Skeletal muscle tissue (tissue), 4 donors: Measurements from ENCODE around the gene KCNIP4. TPM values are rescaled to one million over a fixed set of nuclear protein-coding genes. Genes with fewer than 3 reads are reported as not detected.

ENCODE experiments used
- H3K27ac ChIP-seq: one replicate; pipeline ENCODE4 v1.7.0; 2013; ENCODE audit warnings: mild to moderate bottlenecking, low read depth, low read length, inconsistent platforms
- H3K27me3 ChIP-seq, 3 donors: one replicate each; pipeline ENCODE4 v1.7.0; 2013; ENCODE audit warnings: low read length in 3 of 3; ENCODE audit not compliant: control insufficient read depth in 3 of 3, insufficient read depth in 3 of 3
- H3K36me3 ChIP-seq, 3 donors: one replicate each; pipeline ENCODE4 v1.7.0; 2013; ENCODE audit warnings: low read length in 3 of 3; ENCODE audit not compliant: control insufficient read depth in 3 of 3, insufficient read depth in 3 of 3
- H3K4me1 ChIP-seq, 3 donors: one replicate each; pipeline ENCODE4 v1.7.0; 2013; ENCODE audit warnings: low read length in 3 of 3, mild to moderate bottlenecking in 3 of 3; ENCODE audit not compliant: control insufficient read depth in 3 of 3, insufficient read depth in 3 of 3
- H3K4me3 ChIP-seq, 3 donors: one replicate each; pipeline ENCODE4 v1.7.0; 2013; ENCODE audit warnings: low read length in 3 of 3
- H3K9ac ChIP-seq, 3 donors: one replicate each; pipeline ENCODE4 v1.7.0; 2013; ENCODE audit warnings: low read length in 3 of 3, mild to moderate bottlenecking in 3 of 3, moderate library complexity in 2 of 3, low read depth in 1 of 3
- H3K9me3 ChIP-seq, 3 donors: one replicate each; pipeline ENCODE4 v1.7.0; 2013; ENCODE audit warnings: low read length in 3 of 3; ENCODE audit not compliant: control insufficient read depth in 3 of 3
- total RNA-seq: library from RNA; depleted of rRNA; stranded (reverse); fragments of >200 nt; gene quantifications from one replicate; pipeline ENCODE4 v1.2.3, GENCODE V29; 2014
- donor health status: Osteomylitis.

The KCNIP4 gene
- total RNA-seq, 1 donor from 2014 or later, result 0.52 TPM

DNA sequence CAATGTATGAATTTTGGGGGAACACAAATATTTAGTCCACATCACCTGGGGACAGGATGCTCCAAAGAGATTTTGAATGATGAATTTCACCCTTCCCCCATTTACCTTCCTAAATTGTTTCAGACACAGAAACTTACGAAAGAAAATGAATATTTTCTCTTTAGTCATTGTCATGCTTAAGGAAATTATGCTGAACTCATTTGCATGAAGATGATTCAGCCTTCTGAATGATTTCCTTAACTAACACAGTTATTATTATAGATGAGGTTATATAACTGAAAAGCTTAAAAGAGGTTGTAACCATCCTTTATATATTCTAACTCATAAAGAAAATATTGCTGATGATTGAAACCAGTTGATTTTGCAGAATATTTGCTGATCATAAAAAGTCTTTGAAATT, 61.1 kb downstream of the KCNIP4 start:
- Histone ChIP-seq H3K9ac (no peak overlapping the region), H3K27ac (no peak overlapping the region), H3K9me3 (no peaks in the 10 kb centered on the region), H3K27me3 (no peaks in the 10 kb centered on the region), H3K36me3 (no peaks in the 10 kb centered on the region), H3K4me3 (no peak overlapping the region), H3K4me1 (no peaks in the 10 kb centered on the region)

- H3K9me3 ChIP-seq, result no peaks in the 10 kb centered on the region
- no peaks in the 10 kb centered on the region for H3K27me3 ChIP-seq
- no peaks in the 10 kb centered on the region for H3K36me3 ChIP-seq
- H3K4me3 ChIP-seq, result no peak overlapping the region
- no peaks in the 10 kb centered on the region for H3K4me1 ChIP-seq
- H3K27ac ChIP-seq, result no peak overlapping the region
- no peak overlapping the region for H3K9ac ChIP-seq
Observed at GRCh38 chr4:21885770-21886169, 62.8 kb downstream of the KCNIP4 start.

DNA sequence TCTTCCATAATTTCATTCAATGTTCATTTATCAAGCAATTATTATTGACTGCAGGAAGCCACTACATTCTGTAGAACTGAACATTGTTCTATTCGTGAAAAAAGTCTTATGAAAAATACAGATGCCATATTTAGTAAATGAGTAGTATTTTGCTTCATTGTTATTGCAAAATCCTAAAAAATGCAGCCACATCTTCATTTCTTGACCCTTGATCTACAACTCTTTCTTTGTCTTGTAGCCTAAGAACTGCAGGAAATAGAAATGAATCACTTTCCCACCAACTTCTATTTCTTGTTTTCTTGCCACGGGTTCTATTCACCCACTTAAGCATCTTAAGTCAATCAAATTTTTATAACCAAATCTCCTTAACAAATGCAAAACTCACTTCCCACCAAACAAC, 63.3 kb downstream of the KCNIP4 start:
- Histone ChIP-seq H3K4me3 (no peak overlapping the region), H3K9ac (no peak overlapping the region), H3K27me3 (no peaks in the 10 kb centered on the region), H3K27ac (no peak overlapping the region), H3K36me3 (no peaks in the 10 kb centered on the region), H3K4me1 (no peaks in the 10 kb centered on the region), H3K9me3 (no peaks in the 10 kb centered on the region)

- no peaks in the 10 kb centered on the region for H3K36me3 ChIP-seq
- H3K9me3 ChIP-seq, result no peaks in the 10 kb centered on the region
- no peak overlapping the region for H3K9ac ChIP-seq
- no peak overlapping the region for H3K27ac ChIP-seq
- H3K4me3 ChIP-seq, result no peak overlapping the region
- no peaks in the 10 kb centered on the region for H3K27me3 ChIP-seq
- H3K4me1 ChIP-seq, result no peaks in the 10 kb centered on the region
Observed at GRCh38 chr4:21884615-21885014, 64.0 kb downstream of the KCNIP4 start.

DNA sequence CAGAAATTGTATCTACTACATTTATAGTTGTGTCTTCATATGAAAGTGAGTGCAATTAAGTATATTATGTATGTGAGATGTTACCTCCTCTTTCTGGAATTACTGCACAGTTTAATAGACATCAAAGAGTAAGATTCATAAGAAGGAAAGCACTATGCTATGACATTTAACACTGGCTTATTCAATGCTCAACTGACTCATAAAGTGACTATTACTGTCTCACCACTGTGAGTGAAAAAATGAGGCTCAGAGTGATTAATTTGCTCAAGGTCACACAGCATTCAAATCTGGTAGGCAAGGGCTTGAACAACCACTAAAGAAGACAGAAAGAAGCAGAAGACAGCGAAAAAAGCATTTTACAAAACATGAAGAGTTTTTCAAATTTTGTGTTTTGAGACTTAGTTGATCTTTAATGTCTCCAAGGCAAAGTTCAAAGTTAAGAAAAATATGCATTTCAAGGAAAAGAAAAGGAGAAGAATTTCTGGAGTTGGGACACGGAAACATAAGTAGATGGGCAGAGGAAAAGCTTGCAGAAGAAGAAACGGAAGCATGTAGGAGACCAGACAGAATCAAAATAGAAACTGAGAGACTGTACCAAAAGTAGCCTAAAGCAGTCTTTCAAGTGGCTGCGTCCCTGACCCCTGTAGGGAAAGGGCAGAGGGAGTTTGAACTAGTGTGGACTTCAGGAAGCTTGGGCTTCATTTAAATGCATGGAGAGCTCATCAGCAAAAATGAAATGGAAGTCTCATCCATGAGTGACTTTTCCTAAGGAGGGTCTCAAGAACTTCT, 66.3 kb downstream of the KCNIP4 start:
- no peak overlapping the region for H3K27ac ChIP-seq
- H3K36me3 ChIP-seq, result no peaks in the 10 kb centered on the region
- no peak overlapping the region for H3K9ac ChIP-seq
- no peak overlapping the region for H3K4me3 ChIP-seq
- H3K4me1 ChIP-seq, result no peaks in the 10 kb centered on the region
- H3K9me3 ChIP-seq, result no peaks in the 10 kb centered on the region
- H3K27me3 ChIP-seq, result no peaks in the 10 kb centered on the region

GRCh38 chr4:21879187-21879586, 69.4 kb downstream of the KCNIP4 start:
- Histone ChIP-seq H3K27me3 (no peaks in the 10 kb centered on the region), H3K4me3 (no peak overlapping the region), H3K27ac (no peak overlapping the region), H3K9ac (no peak overlapping the region), H3K36me3 (no peaks in the 10 kb centered on the region), H3K4me1 (no peaks in the 10 kb centered on the region), H3K9me3 (no peaks in the 10 kb centered on the region)

DNA sequence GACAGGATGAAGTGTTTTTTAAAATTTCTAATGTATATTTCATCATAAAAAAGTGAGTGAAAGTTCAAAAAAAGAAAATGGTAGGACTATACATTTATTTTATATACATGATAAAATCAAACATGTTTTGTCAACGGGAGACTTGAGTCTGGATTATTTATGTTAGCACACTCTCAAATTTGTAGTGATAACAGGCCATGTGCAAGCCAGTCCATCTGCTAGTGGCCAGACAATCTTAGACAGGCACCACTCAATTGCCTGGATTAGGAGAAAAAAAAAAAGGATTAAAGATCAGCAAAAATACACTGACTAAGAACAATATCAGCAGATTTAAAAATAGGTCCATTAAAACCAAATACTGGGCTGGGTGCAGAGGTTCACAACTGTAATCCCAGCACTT, 71.9 kb downstream of the KCNIP4 start:
- no peaks in the 10 kb centered on the region for H3K27me3 ChIP-seq
- H3K4me1 ChIP-seq, result no peaks in the 10 kb centered on the region
- H3K9ac ChIP-seq, result no peak overlapping the region
- H3K9me3 ChIP-seq, result no peaks in the 10 kb centered on the region
- H3K27ac ChIP-seq, result no peak overlapping the region
- H3K4me3 ChIP-seq, result no peak overlapping the region
- no peaks in the 10 kb centered on the region for H3K36me3 ChIP-seq

GRCh38 chr4:21873145-21873544, 75.4 kb downstream of the KCNIP4 start:
- no peaks in the 10 kb centered on the region for H3K9me3 ChIP-seq
- no peaks in the 10 kb centered on the region for H3K4me1 ChIP-seq
- H3K9ac ChIP-seq, result no peak overlapping the region
- no peaks in the 10 kb centered on the region for H3K36me3 ChIP-seq
- H3K27me3 ChIP-seq, result no peaks in the 10 kb centered on the region
- no peak overlapping the region for H3K27ac ChIP-seq
- H3K4me3 ChIP-seq, result no peak overlapping the region

- H3K27me3 ChIP-seq, result no peaks in the 10 kb centered on the region
- no peaks in the 10 kb centered on the region for H3K9me3 ChIP-seq
- no peaks in the 10 kb centered on the region for H3K36me3 ChIP-seq
- no peak overlapping the region for H3K27ac ChIP-seq
- H3K4me1 ChIP-seq, result no peaks in the 10 kb centered on the region
- no peak overlapping the region for H3K4me3 ChIP-seq
- H3K9ac ChIP-seq, result no peak overlapping the region
Observed at GRCh38 chr4:21872101-21872500, 76.5 kb downstream of the KCNIP4 start.

DNA sequence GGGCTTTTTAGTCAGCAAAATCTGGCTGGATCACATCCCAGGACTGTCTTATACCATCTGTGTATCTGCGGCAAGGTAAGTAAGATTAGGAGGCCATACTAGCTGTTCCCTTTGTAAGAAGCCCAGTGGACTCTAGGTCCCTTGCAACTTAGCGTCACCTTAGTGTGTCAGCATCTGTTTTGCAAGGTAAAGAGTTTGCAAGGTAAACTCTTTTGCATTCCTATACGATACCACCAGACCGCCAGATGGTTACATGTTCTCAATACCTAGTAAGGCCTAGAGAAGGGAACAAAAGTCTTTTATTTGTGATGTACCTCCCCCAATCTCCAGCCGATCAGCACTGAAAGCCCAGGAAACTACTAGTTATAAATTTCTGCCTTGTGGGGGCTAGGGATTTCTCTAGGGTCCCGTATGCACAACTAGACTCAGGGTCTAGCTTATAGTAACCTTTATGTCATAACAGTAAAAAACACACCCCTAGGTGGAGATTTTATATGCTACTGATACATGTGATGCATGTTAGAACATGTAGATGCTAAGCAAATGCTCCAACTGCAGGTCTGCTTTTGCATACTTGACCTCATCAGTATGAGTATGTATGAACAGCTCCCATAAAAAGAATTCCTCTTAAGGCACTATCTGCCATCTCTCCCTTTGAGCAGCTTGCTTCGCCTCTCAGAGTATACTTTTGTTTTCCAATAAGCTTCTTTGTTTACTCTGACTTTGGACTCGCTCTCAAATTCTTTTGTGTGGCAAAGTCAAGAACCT, 78.4 kb downstream of the KCNIP4 start:
- Histone ChIP-seq H3K9ac (no peak overlapping the region), H3K4me3 (no peak overlapping the region), H3K36me3 (no peaks in the 10 kb centered on the region)

More for the DNA sequence above, 78.4 kb downstream of the KCNIP4 start:
- H3K27ac ChIP-seq, result no peak overlapping the region
- no peaks in the 10 kb centered on the region for H3K27me3 ChIP-seq
- no peaks in the 10 kb centered on the region for H3K9me3 ChIP-seq
- H3K4me1 ChIP-seq, result no peaks in the 10 kb centered on the region
